ENCODE data around the gene SAPCD1. TPM values are rescaled to one million over a fixed set of nuclear protein-coding genes. Genes with fewer than 3 reads are reported as not detected.

SAPCD1 gene
- total RNA-seq, 2 donors from 2014 or later = 7.9 to 8.4 TPM

GRCh38 chr6:31730631-31731086 is 31.8 kb upstream of the SAPCD1 start:
- H3K27me3 ChIP-seq (ENCODE audit: control insufficient read depth, insufficient read depth, low read length, poor library complexity, severe bottlenecking) = no peaks in the 10 kb centered on the region
- peaks cover 19% of the 10 kb centered on the region for H3K4me1 Mint-ChIP-seq
- H3K9me3 ChIP-seq (ENCODE audit: control insufficient read depth, low read length) = no peaks in the 10 kb centered on the region
- no peaks in the 10 kb centered on the region for H3K9me3 Mint-ChIP-seq
- peak overlapping the region; percentile 88 for H3K4me3 ChIP-seq (ENCODE audit: low read length)
- peak overlapping the region; percentile 97 for H3K27ac Mint-ChIP-seq
- H3K36me3 ChIP-seq (ENCODE audit: control insufficient read depth, insufficient read depth, low read length) = peaks cover 73% of the 10 kb centered on the region
- peak overlapping the region; percentile 92 for H3K4me3 Mint-ChIP-seq
- WGBS, 2 experiments (ENCODE audit: insufficient coverage in 1 of 2, insufficient read length in 1 of 2) = 73 to 88% methylated on average over 2 to 11 of the region's 11 CpGs
- no peaks in the 10 kb centered on the region for H3K27me3 Mint-ChIP-seq (ENCODE audit: insufficient read depth)
- peak; percentile 58 for DNase-seq
- no peak overlapping the region for H3K27ac ChIP-seq (ENCODE audit: low read depth, low read length)
- H3K4me1 ChIP-seq (ENCODE audit: control insufficient read depth, insufficient read depth, low read length) = peaks cover 5% of the 10 kb centered on the region
- H3K36me3 Mint-ChIP-seq (ENCODE audit: low read depth) = peaks cover 65% of the 10 kb centered on the region
- no peak for TF ChIP-seq CTCF (conservative IDR thresholded peaks at IDR 0.05)
- no peak overlapping the region for H3K9ac ChIP-seq (ENCODE audit: extremely low read depth, low read length, poor library complexity, severe bottlenecking)

- Histone ChIP-seq H3K9me3 (ENCODE audit: control insufficient read depth, low read length) (no peaks in the 10 kb centered on the region), H3K27ac (ENCODE audit: low read depth, low read length) (no peak overlapping the region), H3K4me1 (ENCODE audit: control insufficient read depth, insufficient read depth, low read length) (peaks cover 9% of the 10 kb centered on the region), H3K36me3 (ENCODE audit: control insufficient read depth, insufficient read depth, low read length) (peaks cover 60% of the 10 kb centered on the region), H3K27me3 (ENCODE audit: control insufficient read depth, insufficient read depth, low read length, poor library complexity, severe bottlenecking) (no peaks in the 10 kb centered on the region), H3K9ac (ENCODE audit: extremely low read depth, low read length, poor library complexity, severe bottlenecking) (no peak overlapping the region), H3K4me3 (ENCODE audit: low read length) (no peak overlapping the region)
- no peak overlapping the region for H3K27ac Mint-ChIP-seq
- 50 to 81% methylated on average over 1 to 3 of the region's 3 CpGs for WGBS, 2 experiments (ENCODE audit: insufficient coverage in 1 of 2, insufficient read length in 1 of 2)
- H3K4me3 Mint-ChIP-seq = no peak overlapping the region
- no peak for DNase-seq
- H3K4me1 Mint-ChIP-seq = peaks cover 25% of the 10 kb centered on the region
- TF ChIP-seq CTCF (conservative IDR thresholded peaks at IDR 0.05) = no peak
- no peaks in the 10 kb centered on the region for H3K9me3 Mint-ChIP-seq
- H3K36me3 Mint-ChIP-seq (ENCODE audit: low read depth) = peaks cover 51% of the 10 kb centered on the region
- no peaks in the 10 kb centered on the region for H3K27me3 Mint-ChIP-seq (ENCODE audit: insufficient read depth)
These were observed 30.4 kb upstream of the SAPCD1 start for GRCh38 chr6:31732029-31732428.

DNA sequence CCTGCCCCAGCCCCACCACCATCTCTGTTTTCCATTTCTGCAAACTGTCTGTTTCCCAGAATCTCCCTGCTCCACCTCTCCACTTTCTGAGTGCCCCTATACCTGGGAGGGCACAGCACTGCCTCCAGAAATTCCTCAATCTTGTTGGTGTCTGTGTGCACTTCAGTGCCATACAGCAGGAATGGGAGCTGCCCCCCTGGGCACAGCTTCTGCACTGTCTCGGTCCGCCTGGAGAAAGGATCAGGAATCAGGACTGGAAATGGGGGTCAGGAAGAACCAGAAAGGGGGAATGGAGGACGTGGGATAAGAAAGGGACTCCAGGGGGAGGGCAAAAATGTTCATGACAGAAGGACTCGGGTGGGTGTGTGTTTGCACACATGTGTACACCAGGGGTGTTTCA is 28.7 kb upstream of the SAPCD1 start:
- H3K27ac ChIP-seq (ENCODE audit: low read depth, low read length) = no peak overlapping the region
- DNase-seq = no peak
- H3K4me1 ChIP-seq (ENCODE audit: control insufficient read depth, insufficient read depth, low read length) = peaks cover 15% of the 10 kb centered on the region
- H3K9me3 Mint-ChIP-seq = no peaks in the 10 kb centered on the region
- no peak for TF ChIP-seq CTCF (conservative IDR thresholded peaks at IDR 0.05)
- H3K27me3 ChIP-seq (ENCODE audit: control insufficient read depth, insufficient read depth, low read length, poor library complexity, severe bottlenecking) = no peaks in the 10 kb centered on the region
- H3K4me3 Mint-ChIP-seq = peak overlapping the region; percentile 99
- peaks cover 37% of the 10 kb centered on the region for H3K36me3 Mint-ChIP-seq (ENCODE audit: low read depth)
- H3K36me3 ChIP-seq (ENCODE audit: control insufficient read depth, insufficient read depth, low read length) = peaks cover 44% of the 10 kb centered on the region
- H3K9ac ChIP-seq (ENCODE audit: extremely low read depth, low read length, poor library complexity, severe bottlenecking) = no peak overlapping the region
- H3K27me3 Mint-ChIP-seq (ENCODE audit: insufficient read depth) = no peaks in the 10 kb centered on the region
- H3K9me3 ChIP-seq (ENCODE audit: control insufficient read depth, low read length) = no peaks in the 10 kb centered on the region
- H3K4me1 Mint-ChIP-seq = peaks cover 42% of the 10 kb centered on the region
- peak overlapping the region; percentile 93 for H3K27ac Mint-ChIP-seq
- H3K4me3 ChIP-seq (ENCODE audit: low read length) = peak overlapping the region; percentile 98
- WGBS, 2 experiments (ENCODE audit: insufficient coverage in 1 of 2, insufficient read length in 1 of 2) = 91 to 96% methylated on average over 4 of the region's 4 CpGs

All from endodermal cell (in vitro differentiated cells).